Progenitor cell of endocrine pancreas (in vitro differentiated cells): Measurements from ENCODE around the gene CHRND. TPM values are rescaled to one million over a fixed set of nuclear protein-coding genes. Genes with fewer than 3 reads are reported as not detected.

ENCODE experiments used
- DNase-seq: peaks from one replicate; pipeline ENCODE4 v3.0.0; 2021; ENCODE audit warnings: low spot score; ENCODE audit not compliant: unreplicated experiment
- H3K27ac Mint-ChIP-seq: 2 replicates; pipeline ENCODE4 v1.8.0; 2021; ENCODE audit warnings: mild to moderate bottlenecking, moderate library complexity, mixed read lengths
- H3K27me3 Mint-ChIP-seq: 2 replicates; pipeline ENCODE4 v1.8.0; 2021; ENCODE audit warnings: mixed read lengths
- H3K36me3 Mint-ChIP-seq: 2 replicates; pipeline ENCODE4 v1.8.0; 2022; ENCODE audit warnings: mixed read lengths; ENCODE audit not compliant: insufficient read depth
- H3K4me1 Mint-ChIP-seq: 2 replicates; pipeline ENCODE4 v1.8.0; 2021; ENCODE audit warnings: low read depth, mixed read lengths
- H3K4me3 Mint-ChIP-seq: 2 replicates; pipeline ENCODE4 v1.8.0; 2021; ENCODE audit warnings: low read depth, mild to moderate bottlenecking, moderate library complexity, mixed read lengths
- H3K9me3 Mint-ChIP-seq: 2 replicates; pipeline ENCODE4 v1.8.0; 2021; ENCODE audit warnings: low read depth, mixed read lengths
- CTCF ChIP-seq: fragments of 200-600 bp; sonication (generic); IDR thresholded peaks from one replicate; pipeline ENCODE4 v1.5.0; 2021; ENCODE audit warnings: antibody characterized with exemption, mild to moderate bottlenecking; ENCODE audit not compliant: unreplicated experiment
- total RNA-seq: library from RNA; stranded (reverse); gene quantifications from 2 replicates; pipeline ENCODE4 v1.2.1, GENCODE V29; 2021

The CHRND gene
- total RNA-seq, 1 donor from 2014 or later, result 0.12 TPM

- Mint-ChIP-seq H3K27ac (no peak overlapping the region), H3K36me3 (peaks cover 23% of the 10 kb centered on the region), H3K4me1 (no peaks in the 10 kb centered on the region), H3K27me3 (no peaks in the 10 kb centered on the region), H3K4me3 (no peak overlapping the region), H3K9me3 (peaks cover 7% of the 10 kb centered on the region)
- no peak for DNase-seq
- TF ChIP-seq CTCF, result no peak
Measured at GRCh38 chr2:232543928-232544631, 18.1 kb downstream of the CHRND start.

- no peaks in the 10 kb centered on the region for H3K27me3 Mint-ChIP-seq
- peaks cover 2% of the 10 kb centered on the region for H3K4me1 Mint-ChIP-seq
- H3K4me3 Mint-ChIP-seq, result no peak overlapping the region
- H3K27ac Mint-ChIP-seq, result no peak overlapping the region
- no peak for TF ChIP-seq CTCF
- peaks cover 27% of the 10 kb centered on the region for H3K36me3 Mint-ChIP-seq
- no peak for DNase-seq
- peaks cover 7% of the 10 kb centered on the region for H3K9me3 Mint-ChIP-seq
Measured at GRCh38 chr2:232544674-232545073, 18.7 kb downstream of the CHRND start.

- Mint-ChIP-seq H3K9me3 (peaks cover 7% of the 10 kb centered on the region), H3K27ac (no peak overlapping the region), H3K4me1 (peaks cover 4% of the 10 kb centered on the region), H3K36me3 (peaks cover 29% of the 10 kb centered on the region), H3K4me3 (no peak overlapping the region), H3K27me3 (no peaks in the 10 kb centered on the region)
- no peak for DNase-seq
- TF ChIP-seq CTCF, result no peak
Measured at GRCh38 chr2:232545511-232546375, 19.8 kb downstream of the CHRND start.

GRCh38 chr2:232547991-232548390, 22.0 kb downstream of the CHRND start:
- Mint-ChIP-seq H3K36me3 (peaks cover 31% of the 10 kb centered on the region), H3K4me3 (no peak overlapping the region), H3K4me1 (peaks cover 13% of the 10 kb centered on the region), H3K9me3 (peaks cover 7% of the 10 kb centered on the region), H3K27ac (peak overlapping the region; percentile 49), H3K27me3 (no peaks in the 10 kb centered on the region)
- TF ChIP-seq CTCF, result no peak
- no peak for DNase-seq

- H3K27ac Mint-ChIP-seq, result peak overlapping the region; percentile 97
- H3K27me3 Mint-ChIP-seq, result no peaks in the 10 kb centered on the region
- H3K36me3 Mint-ChIP-seq, result peaks cover 30% of the 10 kb centered on the region
Measured at GRCh38 chr2:232549655-232550353, 23.8 kb downstream of the CHRND start.

More at GRCh38 chr2:232549655-232550353, 23.8 kb downstream of the CHRND start:
- no peak for DNase-seq
- Mint-ChIP-seq H3K4me3 (peak overlapping the region; percentile 96), H3K9me3 (peaks cover 7% of the 10 kb centered on the region), H3K4me1 (peaks cover 13% of the 10 kb centered on the region)
- TF ChIP-seq CTCF, result no peak
